Measurements from ENCODE around the gene IL1RL2.
A peak's percentile ranks its signal among the peaks of the same experiment; 100 is the strongest.

Gene IL1RL2

DNA sequence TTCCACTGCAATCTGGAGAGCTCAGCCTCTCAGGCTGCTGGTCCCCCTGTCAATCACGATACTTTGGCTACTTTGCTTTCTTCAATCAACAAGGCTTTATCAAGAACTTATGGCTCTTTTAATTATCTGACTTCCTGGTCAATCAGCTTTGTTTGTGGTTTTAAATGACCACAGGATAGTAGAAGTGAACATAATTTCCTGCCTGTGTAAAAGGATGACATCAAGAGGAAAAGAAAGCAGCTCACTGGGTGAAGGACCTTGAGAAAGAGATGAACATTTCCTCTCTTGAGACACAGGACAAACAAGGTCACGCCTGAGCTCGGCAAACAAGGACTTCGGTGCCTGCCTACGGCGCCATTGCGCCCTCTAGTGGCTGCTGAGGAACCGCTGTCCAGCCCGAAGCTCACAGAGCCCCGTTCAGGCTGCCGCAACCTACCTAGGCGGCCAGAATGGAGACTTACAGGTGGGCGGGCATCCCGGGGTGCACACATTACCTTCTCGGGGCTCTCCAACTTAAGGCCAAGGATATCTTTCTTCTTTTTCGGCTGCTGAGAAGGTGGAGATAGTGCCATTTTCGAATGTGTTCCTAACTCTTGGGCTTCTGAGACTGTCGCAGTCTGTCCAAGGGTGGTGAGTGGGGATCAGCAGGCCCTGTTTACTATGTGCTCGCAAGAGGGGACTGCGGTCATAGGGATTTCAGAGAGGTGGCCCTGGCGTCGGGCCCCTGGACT is 54.0 kb downstream of the IL1RL2 start:
- DNase-seq, result peak; percentile 85

DNA sequence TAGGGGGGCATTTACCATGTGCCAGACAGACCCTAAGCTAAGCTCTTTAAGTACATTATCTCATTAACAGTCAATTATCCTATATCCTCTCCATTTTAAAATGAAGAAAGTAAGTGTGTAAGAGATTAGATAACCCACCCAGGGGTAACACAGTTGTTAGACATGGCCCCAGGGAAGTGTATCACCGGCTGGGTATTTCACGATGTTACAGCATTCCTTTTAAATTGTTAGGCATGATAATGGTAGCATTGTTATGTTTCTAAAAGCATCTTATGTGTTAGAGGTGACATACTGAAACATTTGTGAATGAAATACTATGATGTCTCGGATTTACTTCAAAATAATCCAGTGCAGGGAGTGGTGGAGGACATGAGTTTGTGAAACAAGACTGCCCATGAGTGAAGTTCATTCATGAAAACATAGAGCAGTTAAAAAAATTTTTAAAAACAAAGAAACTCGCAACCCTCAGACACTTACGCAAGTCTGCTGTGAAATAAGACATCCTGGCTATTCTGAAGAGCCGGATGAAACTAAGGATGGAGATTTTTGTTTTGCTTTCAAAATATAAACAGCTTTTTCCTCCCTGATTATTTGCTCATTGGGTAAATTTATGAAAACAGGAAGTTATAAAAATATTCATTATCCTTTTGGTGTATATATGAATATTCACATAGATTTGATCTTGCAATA is 54.9 kb downstream of the IL1RL2 start:
- no peak for DNase-seq

DNA sequence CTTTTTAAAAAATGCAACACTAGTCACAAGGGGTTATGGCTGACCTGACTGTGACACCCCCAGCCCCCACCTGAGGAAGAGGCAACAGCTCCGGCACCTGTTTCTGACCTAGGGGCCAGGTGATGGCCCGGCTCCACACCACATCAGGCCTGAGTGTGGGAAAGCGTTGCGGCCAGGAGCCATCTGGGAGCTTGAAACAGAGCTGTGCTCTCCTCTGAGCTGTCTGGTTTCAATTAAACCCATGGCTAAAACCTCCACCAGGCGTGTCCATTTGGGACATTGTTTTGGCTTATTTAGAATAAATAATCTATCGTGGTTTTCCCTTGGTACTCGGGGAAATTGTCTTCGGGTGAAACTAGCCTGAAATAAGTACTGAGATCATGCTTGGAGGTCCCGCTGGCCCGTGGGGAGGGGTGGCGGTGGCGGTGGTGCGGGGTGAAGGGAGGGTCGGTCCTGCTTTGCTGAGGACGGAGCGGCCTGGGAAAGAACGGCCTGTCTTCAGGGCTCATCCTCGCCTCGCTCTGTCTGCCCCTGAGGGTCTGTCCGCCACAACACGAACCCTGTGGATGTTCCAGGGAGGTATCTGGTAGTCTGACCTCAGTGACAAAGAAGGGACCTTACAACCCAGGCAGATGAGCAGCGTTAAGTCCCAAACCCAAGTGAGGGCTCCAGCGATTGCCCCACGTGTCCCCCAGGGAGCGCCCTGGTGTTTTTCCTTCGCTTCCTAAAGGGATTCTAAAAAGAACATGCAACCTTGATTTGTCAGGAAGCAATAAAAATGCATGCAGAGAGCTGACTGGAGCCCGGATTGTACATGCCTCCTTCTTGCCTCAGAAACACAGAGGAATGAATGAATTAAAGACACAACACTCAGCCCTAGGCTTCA is 58.7 kb downstream of the IL1RL2 start:
- no peak for DNase-seq

DNA sequence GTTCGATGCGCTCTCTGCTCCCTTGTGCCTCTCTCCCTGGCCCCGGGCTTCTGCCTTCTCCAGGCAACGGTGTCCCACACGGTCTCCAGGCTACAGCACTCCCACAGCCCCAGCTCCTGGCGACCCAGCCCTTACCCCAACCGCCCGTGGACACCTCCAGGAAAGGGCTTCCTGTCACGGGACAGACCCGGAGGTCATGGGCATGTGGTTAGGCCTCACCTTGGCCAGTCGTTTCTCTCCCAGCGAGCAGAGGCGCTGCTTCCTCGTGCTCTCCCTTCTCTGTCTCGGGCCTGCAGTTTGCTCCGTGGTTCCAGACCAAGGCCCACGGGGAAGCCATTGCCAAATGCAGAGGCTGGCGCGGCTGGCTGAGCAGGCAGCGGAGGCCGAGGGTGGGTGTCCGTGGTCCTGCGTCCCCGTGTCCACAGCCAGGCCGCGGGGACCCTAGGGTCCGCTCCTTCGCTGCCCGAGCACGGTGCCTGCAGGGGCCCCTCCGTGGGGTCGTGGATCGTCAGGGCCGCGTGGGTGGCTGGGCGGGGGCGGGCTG is 63.5 kb downstream of the IL1RL2 start:
- DNase-seq, result no peak

DNA sequence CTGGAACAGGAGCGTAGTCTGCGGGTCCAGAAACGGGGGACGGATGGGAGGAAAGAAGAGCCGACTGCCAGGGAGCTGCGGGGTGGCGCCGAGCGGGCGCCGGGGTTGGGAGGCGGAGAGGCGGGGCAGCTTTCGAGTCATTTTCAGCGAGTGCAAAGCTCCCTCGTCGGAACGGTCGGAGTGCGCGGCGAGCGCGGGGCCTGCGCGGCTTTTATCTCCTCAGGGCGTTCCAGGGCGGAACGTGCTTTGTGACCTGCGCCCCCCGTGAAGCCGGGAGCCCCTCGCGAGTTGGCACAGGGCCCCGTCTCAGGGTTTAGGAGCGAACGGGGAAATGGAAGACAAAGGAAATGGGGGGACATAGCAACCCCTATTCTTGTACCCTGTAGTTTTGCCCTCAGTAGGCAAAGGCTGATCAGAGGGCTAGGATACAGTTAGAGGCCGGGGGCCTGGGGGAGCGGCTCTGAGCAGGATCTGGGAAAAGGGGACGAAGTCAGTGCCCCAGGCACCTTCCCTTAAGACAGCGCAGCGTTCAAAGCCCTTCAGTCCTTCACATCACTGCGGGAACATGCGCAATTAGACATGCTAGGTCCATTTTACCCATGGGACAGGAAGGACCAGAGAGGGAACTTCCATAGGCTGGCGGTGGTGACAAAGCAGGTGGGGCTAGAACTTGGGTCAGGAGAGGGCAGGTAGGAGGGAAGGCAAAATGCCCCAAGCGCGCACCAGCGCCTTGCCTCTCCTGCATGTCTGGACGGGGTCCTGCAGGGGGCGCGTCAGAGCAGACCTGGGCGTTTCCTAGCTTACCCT is 64.4 kb downstream of the IL1RL2 start:
- peak; percentile 69 for DNase-seq

DNA sequence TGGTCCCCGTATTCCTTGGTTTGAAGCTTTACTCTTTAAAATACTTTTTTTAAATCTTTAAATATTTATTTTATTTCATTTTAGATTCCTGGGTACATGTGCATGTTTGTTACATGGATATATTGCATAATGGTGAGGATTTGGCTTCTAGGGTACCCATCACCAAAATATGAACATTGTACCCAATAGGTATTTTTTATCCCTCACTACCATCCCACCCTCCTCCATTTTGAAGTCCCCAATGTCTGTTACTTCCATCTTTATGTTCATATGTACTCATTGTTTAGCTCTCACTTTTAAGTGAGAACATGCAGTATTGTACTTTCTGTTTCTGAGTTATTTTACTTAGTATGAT is 65.0 kb downstream of the IL1RL2 start:
- DNase-seq, result no peak

DNA sequence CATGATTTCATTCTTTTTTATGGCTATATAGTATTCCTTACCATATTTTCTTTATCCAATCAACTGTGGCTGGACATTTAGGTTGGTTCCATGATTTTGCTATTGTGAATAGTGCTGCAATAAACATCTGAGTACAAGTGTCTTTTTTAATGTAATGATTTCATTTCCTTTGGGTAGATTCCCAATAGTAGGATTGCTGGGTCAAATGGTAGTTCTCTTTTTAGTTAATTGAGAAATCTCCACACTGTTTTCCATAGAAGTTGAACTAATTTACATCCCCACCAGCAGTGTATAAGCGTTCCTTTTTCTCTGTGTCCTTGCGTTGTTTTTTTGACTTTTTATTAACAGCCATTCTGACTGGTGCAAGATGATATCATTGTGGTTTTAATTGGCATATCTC is 65.4 kb downstream of the IL1RL2 start:
- DNase-seq, result no peak

DNA sequence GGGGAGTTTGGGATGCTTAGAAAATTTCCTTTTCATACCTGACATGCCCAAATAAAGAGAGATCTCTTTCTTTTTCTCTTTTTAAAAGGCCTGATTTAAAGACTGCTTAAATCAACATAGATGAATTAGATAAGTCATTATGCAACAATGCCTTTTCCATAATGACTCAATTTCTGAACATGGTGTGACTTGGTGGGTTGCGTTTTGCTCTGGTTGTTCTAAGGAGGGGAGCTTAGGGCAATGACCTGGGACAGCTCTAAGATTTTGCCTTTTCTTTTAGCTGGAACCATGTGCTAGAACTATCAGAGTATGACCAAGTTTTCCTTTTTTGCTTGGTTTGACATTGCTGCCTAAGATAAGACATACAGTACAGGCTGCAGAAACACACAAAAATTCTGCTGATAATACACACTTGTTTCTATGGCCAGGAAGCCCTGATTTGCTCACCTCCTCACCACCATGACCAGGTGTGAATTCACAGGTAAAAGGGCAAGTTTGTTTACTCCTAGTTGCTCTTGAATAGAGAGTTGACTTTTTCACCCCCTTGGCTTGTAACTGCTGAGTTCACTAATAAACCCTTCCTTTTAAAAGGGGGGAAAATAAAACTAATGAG is 66.4 kb downstream of the IL1RL2 start:
- DNase-seq, result peak; percentile 27

DNA sequence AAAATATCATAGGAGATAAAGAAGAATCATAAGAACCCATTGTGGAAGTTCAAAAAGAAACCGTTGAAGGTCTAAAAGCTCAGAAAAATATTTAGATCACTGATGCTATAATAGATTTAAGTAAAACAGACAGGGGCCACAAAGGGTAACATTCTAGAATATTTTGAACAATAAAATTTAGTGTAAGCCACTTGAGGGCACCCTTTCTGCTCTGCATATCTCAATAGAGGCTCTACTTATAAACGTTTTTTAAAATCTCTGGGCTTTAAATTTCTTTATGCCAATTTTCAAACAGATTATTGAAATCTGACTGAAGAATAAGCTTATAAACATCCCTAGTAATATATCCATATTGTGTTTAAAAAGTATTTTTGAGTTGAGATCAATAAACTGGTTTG is 66.9 kb downstream of the IL1RL2 start:
- no peak for DNase-seq

DNA sequence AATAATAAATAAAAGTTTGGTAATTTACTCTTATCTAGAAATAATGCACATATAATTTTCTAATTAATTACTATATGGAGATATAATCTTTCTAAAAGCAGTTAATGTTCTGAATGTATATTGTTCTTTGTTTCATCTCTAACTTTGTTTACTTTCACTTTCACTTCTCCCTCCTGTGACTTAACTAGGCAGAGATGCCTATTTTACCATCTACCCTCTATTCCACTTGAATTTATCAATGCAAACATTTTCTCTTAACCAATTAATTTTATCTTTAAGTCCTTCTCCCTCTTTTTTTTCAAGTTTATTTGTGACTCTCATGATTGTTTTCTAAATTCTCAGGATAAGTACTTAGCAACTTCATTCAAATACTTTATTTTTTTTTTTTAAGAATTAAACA is 69.5 kb downstream of the IL1RL2 start:
- DNase-seq, result no peak

DNA sequence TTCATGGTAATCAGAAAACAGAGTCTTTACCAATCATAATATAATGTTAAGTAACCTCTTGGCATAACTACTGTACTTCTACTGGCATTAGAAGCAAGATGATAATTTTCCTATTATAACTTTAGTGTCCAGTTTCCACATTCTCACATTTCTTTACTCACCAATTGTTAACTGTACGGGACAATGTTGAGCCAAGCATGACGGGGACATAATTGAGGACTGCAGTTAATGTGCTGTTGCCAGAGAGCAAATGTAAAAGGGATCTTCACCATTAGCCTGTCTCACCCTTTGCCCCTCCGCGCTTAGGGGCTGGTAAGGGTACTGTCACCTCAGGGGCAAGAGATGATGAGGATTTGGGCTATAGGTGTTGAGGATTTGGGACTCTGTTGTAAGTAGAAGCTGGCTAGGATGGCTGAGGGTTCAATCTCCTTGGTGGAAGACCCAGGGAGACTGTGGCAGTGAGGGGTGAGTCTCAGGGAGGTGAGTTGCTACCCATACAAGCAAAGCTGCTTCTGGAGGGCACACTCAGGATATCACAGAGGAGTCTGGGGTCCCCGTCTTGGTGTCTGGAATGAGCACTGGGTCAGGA is 70.1 kb downstream of the IL1RL2 start:
- no peak for DNase-seq

DNA sequence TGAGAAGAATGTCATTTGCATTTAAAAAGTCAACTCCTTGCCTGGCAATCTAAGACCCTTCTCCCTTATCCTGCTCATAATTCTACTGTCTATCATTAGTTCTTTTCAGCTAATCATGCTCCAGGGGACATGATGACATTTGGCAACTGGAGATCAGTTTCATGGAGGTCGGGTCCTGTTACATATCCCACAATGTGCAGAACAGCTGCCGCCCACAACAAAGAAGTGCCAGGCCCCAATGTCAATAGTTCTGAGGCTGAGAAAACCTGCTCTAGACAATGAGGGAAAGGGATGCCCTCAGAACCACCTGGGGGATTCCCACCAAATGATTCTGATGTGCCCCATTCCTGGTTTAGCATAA is 71.2 kb downstream of the IL1RL2 start:
- DNase-seq, result no peak

DNA sequence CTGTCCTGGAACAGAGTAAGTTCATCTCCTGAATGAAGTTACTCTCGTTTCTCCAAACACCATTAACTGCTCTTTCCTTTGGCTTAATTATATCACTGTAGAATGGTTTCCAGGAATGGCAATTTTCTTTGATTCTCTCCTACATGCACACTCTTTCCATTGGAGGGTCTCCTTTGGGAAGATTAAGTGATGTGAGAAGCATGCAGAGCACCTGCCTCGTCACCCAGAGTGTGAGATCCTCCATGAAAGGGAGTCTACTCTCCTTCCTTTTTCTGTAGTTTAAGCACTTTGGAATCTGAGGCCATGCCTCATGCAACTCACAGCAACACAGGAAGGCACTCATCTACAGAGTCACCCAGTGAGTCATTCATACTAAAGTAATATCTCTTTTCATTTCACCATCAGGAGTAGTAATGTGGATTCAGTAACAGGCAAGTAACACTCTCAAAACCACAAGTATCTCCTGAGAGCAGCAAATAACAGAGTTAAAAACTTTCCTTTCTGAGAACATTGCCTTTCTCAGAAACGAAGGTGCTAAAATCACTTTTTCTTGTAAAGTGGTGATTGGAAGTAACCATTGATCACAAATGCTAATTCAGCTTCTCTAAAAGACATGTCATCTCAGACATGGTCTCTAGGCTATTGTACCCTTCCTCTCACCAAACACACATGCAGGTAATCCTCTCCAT is 71.7 kb downstream of the IL1RL2 start:
- DNase-seq, result no peak

DNA sequence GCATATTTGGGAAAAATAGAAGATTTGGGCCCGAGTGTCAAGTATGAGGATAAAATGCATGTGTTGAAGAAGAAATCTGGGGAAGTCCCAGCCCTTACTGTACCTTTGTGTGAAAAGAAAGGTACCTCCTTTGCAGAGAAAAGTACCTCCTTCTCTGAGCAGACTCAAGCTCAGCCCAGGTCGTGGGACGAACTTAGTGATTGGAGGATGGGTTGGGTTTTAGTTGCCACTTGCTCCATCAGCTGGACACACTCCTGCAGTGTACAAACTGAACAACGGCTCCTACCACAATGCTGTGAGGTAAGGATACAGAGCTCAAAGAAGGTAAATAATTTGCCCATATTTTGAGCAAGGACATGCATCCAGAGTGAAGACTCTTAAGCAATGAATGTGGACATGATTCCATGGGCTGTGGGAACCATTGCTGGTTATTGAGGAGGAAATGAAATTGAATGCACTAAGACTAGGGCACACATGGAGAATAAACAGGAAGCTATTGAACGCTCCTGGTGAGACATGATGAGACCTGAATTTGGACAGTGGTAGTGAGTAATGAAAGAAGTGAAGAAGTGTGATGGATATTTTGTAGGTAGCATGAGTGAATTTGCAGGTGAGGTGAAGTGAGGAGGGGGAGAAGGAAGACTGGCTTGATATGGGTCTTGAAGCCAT is 74.8 kb downstream of the IL1RL2 start:
- no peak for DNase-seq

DNA sequence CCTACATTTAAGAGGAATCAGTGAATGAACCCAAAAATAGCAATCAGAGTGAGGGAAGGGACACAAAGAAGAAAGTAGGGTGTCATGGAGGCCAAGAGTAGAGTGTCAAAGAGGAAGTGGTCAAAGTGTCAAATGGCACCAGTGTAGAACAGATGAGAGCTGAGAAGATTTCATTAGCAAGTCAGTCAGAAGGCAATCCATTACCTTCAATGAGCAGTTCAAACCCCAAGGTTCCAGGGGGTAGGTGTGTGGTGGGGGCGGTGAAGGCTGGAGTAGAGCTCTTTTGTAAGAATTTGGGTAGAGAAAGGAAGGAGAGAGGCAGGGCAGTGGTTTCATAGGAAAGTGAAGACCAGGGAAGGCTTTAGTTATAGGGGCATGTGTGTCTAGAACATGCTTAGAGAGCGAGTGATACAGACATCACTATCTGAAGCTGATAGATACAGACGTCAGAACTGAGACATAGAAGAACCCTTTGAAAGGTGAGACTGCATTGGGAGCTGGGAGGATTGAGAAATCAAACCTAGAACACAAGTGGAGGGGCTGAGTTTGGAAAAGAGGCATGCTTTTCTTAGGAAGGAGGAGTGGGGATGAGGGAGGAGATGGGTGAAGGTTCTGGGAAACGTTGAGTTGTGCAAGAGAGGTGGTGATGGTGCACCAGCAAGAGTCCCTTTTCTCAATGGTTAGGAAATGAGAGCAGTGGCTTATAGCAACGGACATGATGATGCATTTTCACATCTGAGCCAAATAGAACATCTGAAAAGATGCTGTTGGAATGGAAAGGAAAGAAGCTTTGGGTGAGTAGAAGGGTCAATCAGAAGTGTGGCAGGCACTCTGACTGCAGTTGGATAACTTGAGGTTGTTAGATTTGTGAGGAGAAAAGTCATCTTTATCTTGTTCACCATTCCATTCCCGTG is 75.7 kb downstream of the IL1RL2 start:
- no peak for DNase-seq

DNA sequence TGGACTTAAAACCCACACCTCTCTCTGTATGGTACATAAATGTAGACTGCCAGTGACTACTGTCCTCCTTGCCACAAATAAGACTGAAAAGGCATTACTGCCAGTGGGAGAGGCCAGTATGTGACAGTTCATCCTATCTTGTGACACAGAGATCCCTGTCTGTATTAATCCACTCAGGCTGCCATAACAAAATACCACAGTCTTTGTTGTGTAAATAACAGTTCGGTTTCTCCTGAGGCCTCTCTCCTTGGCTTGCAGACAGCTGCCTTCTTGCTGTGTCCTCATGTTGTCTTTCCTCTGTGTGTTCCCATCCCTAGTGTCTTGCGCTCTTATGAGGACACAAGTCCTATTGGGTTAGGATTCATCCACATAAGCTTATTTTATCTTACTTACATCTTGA is 78.1 kb downstream of the IL1RL2 start:
- no peak for DNase-seq

DNA sequence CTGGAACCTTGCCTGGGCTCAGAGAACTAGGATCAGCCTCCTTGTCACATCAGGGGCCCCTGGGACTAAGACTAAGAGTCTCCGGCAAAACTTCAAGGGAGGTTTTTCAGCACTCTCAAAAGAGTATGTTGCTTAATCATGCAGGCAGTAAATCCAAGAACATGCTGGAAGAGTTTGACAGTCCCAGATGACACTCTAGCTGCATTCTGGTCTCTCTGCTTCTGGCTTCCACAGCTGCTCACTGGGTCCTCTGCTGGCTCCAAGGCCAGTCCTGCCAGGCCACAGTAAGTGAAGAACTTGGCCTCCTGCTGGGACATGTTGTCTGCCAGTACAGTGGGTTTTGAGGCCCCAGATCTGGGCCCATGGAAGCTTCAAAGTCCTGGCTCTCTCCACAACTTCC is 79.4 kb downstream of the IL1RL2 start:
- no peak for DNase-seq

DNA sequence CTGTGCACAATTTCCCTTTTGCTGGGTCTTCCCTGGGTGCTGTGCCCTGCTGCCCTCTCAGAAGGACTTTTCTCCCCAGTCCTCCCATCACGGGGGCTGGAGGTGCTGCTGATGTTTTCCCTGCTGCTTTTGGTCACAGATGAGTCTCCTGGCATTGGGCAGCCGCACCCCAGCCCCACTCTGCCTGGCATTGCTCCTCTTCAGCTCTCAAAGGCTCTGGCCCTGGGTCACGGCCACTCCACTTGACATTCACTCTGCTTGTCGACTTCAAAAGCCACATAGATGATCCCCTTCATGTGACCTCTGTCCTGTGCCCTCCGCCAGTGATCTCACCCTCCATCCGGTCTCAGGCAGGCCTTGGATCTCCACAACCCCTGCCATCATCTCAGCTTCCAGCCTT is 81.0 kb downstream of the IL1RL2 start:
- DNase-seq, result no peak

DNA sequence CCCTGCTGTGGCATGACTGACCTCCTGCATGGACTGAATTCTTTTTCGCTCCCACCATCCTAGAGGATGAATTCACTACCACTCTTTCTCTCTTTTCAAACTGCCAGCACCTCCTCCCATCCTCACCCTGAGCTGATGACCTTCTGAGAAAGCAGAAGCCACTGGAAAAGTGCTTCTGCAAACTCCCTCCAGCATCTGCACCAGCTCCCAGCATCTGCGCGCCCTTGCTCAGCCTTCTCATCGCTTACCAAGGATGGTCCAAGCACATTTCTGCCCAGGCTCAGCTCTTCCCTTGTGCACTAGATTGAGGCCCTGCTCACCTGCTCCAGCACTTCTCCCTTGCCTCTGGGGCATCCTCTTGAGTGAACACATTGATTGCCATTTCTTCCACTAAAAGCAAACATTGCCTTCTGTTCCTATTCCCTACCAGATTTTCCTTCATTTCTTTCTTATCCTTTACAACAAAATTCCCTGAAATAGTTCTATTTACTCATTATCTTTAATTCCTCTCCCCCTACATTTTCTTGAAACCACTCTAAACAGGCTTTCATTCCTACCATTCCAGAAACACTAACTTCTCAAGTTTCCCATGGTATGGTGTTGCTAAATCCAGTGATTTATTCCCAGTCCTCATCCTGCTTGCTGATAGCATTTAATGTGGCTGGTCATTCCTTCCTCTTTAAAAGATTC is 81.8 kb downstream of the IL1RL2 start:
- DNase-seq, result no peak

Measured in CD4-positive, alpha-beta T cell treated with Interleukin-10 for 1 hour (primary cell).